D341Med (cell line): Measurements from ENCODE around the gene MTHFD2L.
A peak's percentile ranks its signal among the peaks of the same experiment; 100 is the strongest.
"Not testable (repeated sequence)": the region's sequence is repeated elsewhere in the genome, so short reads cannot be mapped to it uniquely, and the experiment has no call there.

ENCODE experiments used
- DNase-seq: peaks from one replicate; pipeline ENCODE4 v3.0.0; 2012; ENCODE audit warnings: low spot score

The MTHFD2L gene

GRCh38 chr4:74157561-74158465, at the start of gene MTHFD2L:
Gene MTHFD2L, plus strand, starts transcription at chr4:74158118. Its CDS starts 21 bp downstream, at chr4:74158139.
- peak; percentile 95 for DNase-seq

GRCh38 chr4:74108457-74109115, 49.3 kb upstream of the MTHFD2L start:
- no peak for DNase-seq

GRCh38 chr4:74109116-74109869, 48.6 kb upstream of the MTHFD2L start:
- DNase-seq, result no peak

GRCh38 chr4:74109870-74110605, 47.9 kb upstream of the MTHFD2L start:
- no peak for DNase-seq

GRCh38 chr4:74110670-74111069, 47.2 kb upstream of the MTHFD2L start:
- DNase-seq, result no peak

GRCh38 chr4:74111306-74111975, 46.5 kb upstream of the MTHFD2L start:
- no peak for DNase-seq

- no peak for DNase-seq
Observed at GRCh38 chr4:74111990-74112389, 45.9 kb upstream of the MTHFD2L start.

- no peak for DNase-seq
Observed at GRCh38 chr4:74112399-74113105, 45.4 kb upstream of the MTHFD2L start.

- no peak for DNase-seq
Observed at GRCh38 chr4:74114234-74114633, 43.7 kb upstream of the MTHFD2L start.

GRCh38 chr4:74117024-74117534, 40.8 kb upstream of the MTHFD2L start:
- DNase-seq, result no peak

GRCh38 chr4:74118600-74119338, 39.1 kb upstream of the MTHFD2L start:
- no peak for DNase-seq

GRCh38 chr4:74120086-74120485, 37.8 kb upstream of the MTHFD2L start:
- no peak for DNase-seq

- no peak for DNase-seq
Observed at GRCh38 chr4:74121643-74122579, 36.0 kb upstream of the MTHFD2L start.

- peak; percentile 75 for DNase-seq
Observed at GRCh38 chr4:74123065-74123728, 34.7 kb upstream of the MTHFD2L start.

GRCh38 chr4:74125029-74125428, 32.9 kb upstream of the MTHFD2L start:
- DNase-seq, result no peak

- no peak for DNase-seq
Observed at GRCh38 chr4:74127745-74128144, 30.2 kb upstream of the MTHFD2L start.

GRCh38 chr4:74130843-74131242, 27.1 kb upstream of the MTHFD2L start:
- DNase-seq, result not testable (repeated sequence)

GRCh38 chr4:74132188-74132587, 25.7 kb upstream of the MTHFD2L start:
- DNase-seq, result not testable (repeated sequence)
